Activated B cell treated with CpG ODN at 0.5 μM for 24 hours (primary cell): ENCODE measurements around the gene TATDN2. TPM values are rescaled to one million over a fixed set of nuclear protein-coding genes. Genes with fewer than 3 reads are reported as not detected.
A peak's percentile ranks its signal among the peaks of the same experiment; 100 is the strongest.

Experiments
- ATAC-seq: fragments of 200-7000 bp; cut with Tn5 transposase; one replicate; pipeline ENCODE4 v1.10.0; 2021; ENCODE audit warnings: low read depth, mild to moderate bottlenecking, moderate library complexity
- CTCF ChIA-PET: fragments of 350-600 bp; sonication (Branson Sonifier 250); formaldehyde crosslinking; loops from one replicate; lab custom pipeline; 2021; ENCODE audit warnings: antibody characterized with exemption; lab: Charles Lee
- POLR2A ChIA-PET: fragments of 350-600 bp; sonication (Branson Sonifier 250); formaldehyde crosslinking; loops from one replicate; lab custom pipeline; 2021; ENCODE audit warnings: antibody characterized with exemption; lab: Charles Lee
- DNase-seq: peaks from one replicate; pipeline ENCODE4 v3.0.0; 2022
- H3K27ac Mint-ChIP-seq: one replicate; pipeline ENCODE4 v1.8.0; 2020; ENCODE audit warnings: mixed read lengths
- H3K27me3 Mint-ChIP-seq: one replicate; pipeline ENCODE4 v1.8.0; 2021; ENCODE audit warnings: mixed read lengths
- H3K36me3 Mint-ChIP-seq: one replicate; pipeline ENCODE4 v1.8.0; 2021; ENCODE audit warnings: low read depth, mixed read lengths
- H3K4me1 Mint-ChIP-seq: one replicate; pipeline ENCODE4 v1.8.0; 2021; ENCODE audit warnings: mixed read lengths
- H3K4me3 Mint-ChIP-seq: one replicate; pipeline ENCODE4 v1.8.0; 2020; ENCODE audit warnings: mild to moderate bottlenecking, mixed read lengths
- H3K9me3 Mint-ChIP-seq: one replicate; pipeline ENCODE4 v1.8.0; 2020; ENCODE audit warnings: mixed read lengths
- intact Hi-C: fragments of 100-400 bp; cut with micrococcal nuclease; formaldehyde crosslinking; loops from one replicate; pipeline ENCODE4 v1.15.1; 2024
- total RNA-seq: library from RNA; stranded (reverse); gene quantifications from 2 replicates; pipeline ENCODE4 v1.2.3, GENCODE V29; 2022
- TF ChIP-seq, protein P1 (sequence below): fragments of 200-600 bp; IDR thresholded peaks from one replicate; pipeline ENCODE4 v1.8.0; 2022; ENCODE audit warnings: antibody characterized with exemption, mild to moderate bottlenecking

TATDN2 gene
- total RNA-seq, 1 donor from 2014 or later = 55.6 TPM

DNA sequence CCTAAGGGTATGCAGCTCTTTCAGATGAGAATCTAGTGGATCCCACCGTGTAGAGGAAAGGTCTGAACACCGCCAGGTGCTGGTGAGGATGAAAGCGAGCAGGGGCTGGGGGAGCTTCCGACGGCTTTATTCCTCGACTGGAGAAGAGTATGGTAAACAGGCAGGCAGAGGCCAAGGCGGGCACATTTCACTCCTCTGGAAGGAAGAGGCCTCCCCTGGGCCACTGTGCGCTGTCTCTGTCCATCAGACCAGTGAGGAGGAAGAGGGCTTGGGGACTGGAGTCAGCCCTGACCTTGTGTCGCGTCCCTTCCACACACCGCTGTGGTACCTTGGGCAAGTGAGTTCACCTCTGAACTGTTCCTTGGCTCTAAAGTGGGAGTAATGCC is 40.3 kb downstream of the TATDN2 start:
- no peak for ATAC-seq
- Mint-ChIP-seq H3K4me3 (no peak overlapping the region), H3K27me3 (no peaks in the 10 kb centered on the region), H3K36me3 (peaks cover 40% of the 10 kb centered on the region), H3K27ac (no peak overlapping the region), H3K4me1 (peaks cover 37% of the 10 kb centered on the region), H3K9me3 (no peaks in the 10 kb centered on the region)
- intact Hi-C loops = no loop called here
- DNase-seq = no peak
- ChIA-PET CTCF (no interaction called here), POLR2A (interaction anchor here (0.6 kb wide), 1 partner anchor 41 kb away, joined by 6 read pairs; no protein-coding TSS in a partner anchor)
- TF ChIP-seq, protein P1, sequence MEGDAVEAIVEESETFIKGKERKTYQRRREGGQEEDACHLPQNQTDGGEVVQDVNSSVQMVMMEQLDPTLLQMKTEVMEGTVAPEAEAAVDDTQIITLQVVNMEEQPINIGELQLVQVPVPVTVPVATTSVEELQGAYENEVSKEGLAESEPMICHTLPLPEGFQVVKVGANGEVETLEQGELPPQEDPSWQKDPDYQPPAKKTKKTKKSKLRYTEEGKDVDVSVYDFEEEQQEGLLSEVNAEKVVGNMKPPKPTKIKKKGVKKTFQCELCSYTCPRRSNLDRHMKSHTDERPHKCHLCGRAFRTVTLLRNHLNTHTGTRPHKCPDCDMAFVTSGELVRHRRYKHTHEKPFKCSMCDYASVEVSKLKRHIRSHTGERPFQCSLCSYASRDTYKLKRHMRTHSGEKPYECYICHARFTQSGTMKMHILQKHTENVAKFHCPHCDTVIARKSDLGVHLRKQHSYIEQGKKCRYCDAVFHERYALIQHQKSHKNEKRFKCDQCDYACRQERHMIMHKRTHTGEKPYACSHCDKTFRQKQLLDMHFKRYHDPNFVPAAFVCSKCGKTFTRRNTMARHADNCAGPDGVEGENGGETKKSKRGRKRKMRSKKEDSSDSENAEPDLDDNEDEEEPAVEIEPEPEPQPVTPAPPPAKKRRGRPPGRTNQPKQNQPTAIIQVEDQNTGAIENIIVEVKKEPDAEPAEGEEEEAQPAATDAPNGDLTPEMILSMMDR = no peak

DNA sequence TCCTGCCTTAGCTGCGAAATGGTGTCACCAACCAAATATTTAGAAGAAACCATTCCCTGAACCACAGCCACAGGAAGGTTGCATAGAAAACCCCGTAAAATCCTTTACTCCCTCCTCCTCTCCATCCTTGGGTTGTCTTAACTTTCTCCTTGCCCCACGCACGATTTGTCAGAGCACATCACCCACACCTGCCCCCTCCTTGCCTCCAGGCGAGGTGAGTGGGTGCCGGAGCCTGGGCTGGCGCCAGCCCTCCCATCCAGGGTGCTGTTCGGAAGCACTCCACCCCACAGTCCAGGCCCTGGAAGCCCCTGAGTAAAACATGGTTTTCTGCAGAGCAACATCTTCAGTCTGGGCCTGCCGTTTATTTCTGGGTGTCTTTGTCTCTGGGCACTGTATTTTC is 40.8 kb downstream of the TATDN2 start:
- ATAC-seq (no peak), DNase-seq (no peak)
- Mint-ChIP-seq H3K27me3 (no peaks in the 10 kb centered on the region), H3K4me3 (no peak overlapping the region), H3K27ac (peak overlapping the region; percentile 24), H3K9me3 (no peaks in the 10 kb centered on the region), H3K36me3 (peaks cover 36% of the 10 kb centered on the region), H3K4me1 (peaks cover 42% of the 10 kb centered on the region)
- ChIA-PET POLR2A (no interaction called here), CTCF (no interaction called here)
- intact Hi-C loops = no loop called here
- TF ChIP-seq, protein P1 = no peak

DNA sequence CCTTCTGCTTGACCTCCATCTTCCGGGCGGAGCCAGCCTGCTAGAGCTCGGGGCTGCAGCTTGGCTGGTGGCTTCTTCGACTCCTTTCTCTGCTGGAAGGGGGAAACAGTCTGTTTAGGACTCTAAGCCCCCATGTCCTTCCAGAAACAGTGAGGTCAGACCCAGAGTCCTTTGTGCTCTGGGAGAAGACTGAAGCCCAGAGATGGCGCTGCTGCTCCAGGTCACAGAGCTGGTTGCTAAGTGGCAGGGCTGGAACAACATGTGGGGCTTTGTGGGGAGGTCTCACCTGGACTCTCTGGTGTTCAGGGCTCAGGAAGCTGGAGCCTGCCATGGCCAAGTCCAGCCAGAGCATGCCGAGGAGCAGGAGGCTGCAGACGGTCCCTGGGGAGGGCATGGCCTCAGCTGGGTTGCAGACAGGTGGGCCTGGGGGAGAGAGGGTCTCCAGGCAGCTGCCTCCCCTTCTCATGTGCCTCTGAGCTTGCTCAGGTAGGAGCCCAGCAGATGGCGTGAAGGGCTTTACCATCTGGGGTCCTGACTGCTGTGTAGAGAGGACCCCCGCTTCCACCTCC is 41.6 kb downstream of the TATDN2 start:
- TF ChIP-seq, protein P1 = no peak
- ChIA-PET CTCF (no interaction called here), POLR2A (interaction anchor here (0.8 to 1.2 kb wide), 2 partner anchors 26 to 76 kb away, joined by 3 to 7 read pairs; no protein-coding TSS in a partner anchor)
- ATAC-seq = no peak
- no peak overlapping the region for H3K27ac Mint-ChIP-seq
- H3K4me1 Mint-ChIP-seq = peaks cover 38% of the 10 kb centered on the region
- no peaks in the 10 kb centered on the region for H3K27me3 Mint-ChIP-seq
- intact Hi-C loops = no loop called here
- H3K4me3 Mint-ChIP-seq = no peak overlapping the region
- DNase-seq = no peak
- peaks cover 34% of the 10 kb centered on the region for H3K36me3 Mint-ChIP-seq
- H3K9me3 Mint-ChIP-seq = no peaks in the 10 kb centered on the region

- Mint-ChIP-seq H3K36me3 (peaks cover 36% of the 10 kb centered on the region), H3K4me1 (peaks cover 36% of the 10 kb centered on the region), H3K4me3 (no peak overlapping the region), H3K27ac (peak overlapping the region; percentile 47), H3K9me3 (no peaks in the 10 kb centered on the region), H3K27me3 (no peaks in the 10 kb centered on the region)
- DNase-seq (no peak), ATAC-seq (no peak)
- ChIA-PET CTCF (no interaction called here), POLR2A (interaction anchor here (0.8 to 1.2 kb wide), 2 partner anchors 25 to 76 kb away, joined by 3 to 7 read pairs; no protein-coding TSS in a partner anchor)
- TF ChIP-seq, protein P1 = no peak
- intact Hi-C loops = no loop called here
These were observed 42.4 kb downstream of the TATDN2 start for GRCh38 chr3:10290481-10291176.

DNA sequence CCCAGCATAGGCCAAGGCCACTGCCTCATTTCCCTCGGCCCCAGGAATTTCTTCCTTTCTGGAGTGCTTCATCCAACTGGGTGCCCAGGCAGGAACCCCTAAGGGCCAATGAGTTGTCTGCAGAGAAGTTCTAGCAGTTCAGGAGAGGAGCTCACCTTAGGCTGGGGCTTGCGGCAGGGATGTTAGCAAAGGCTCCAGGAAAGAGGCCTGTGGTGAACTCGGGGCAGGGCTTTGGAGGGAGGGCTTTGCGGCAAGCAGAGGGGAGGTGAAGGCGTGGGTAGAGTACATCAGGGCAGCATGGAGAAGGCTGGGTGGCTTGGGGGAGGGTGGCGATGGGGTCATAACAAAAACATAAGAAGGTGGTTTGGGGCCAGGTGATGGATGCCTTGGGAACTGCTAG is 43.4 kb downstream of the TATDN2 start:
- TF ChIP-seq, protein P1 = no peak
- POLR2A ChIA-PET = no interaction called here
- Mint-ChIP-seq H3K4me1 (peaks cover 36% of the 10 kb centered on the region), H3K27me3 (no peaks in the 10 kb centered on the region), H3K4me3 (peak overlapping the region; percentile 11), H3K36me3 (peaks cover 31% of the 10 kb centered on the region), H3K27ac (peak overlapping the region; percentile 61), H3K9me3 (no peaks in the 10 kb centered on the region)
- ATAC-seq (no peak), DNase-seq (no peak)
- CTCF ChIA-PET = no interaction called here
- intact Hi-C loops = loop anchor here (2.0 kb wide), 1 partner anchor 43 kb away; the partner anchor contains the start of gene TATDN2
